Neural crest cell (in vitro differentiated cells): Measurements from ENCODE around the gene DUSP7. TPM values are rescaled to one million over a fixed set of nuclear protein-coding genes. Genes with fewer than 3 reads are reported as not detected.

Source experiments
- DNase-seq: peaks from one replicate; pipeline ENCODE4 v3.0.0; 2021; ENCODE audit warnings: low read depth, mixed read lengths, low spot score
- H3K27ac Mint-ChIP-seq: one replicate; pipeline ENCODE4 v1.8.0; 2021; ENCODE audit warnings: mild to moderate bottlenecking, mixed read lengths; ENCODE audit not compliant: unreplicated experiment
- H3K27me3 Mint-ChIP-seq: 2 replicates; pipeline ENCODE4 v1.8.0; 2021; ENCODE audit warnings: low read depth, mild to moderate bottlenecking, mixed read lengths
- H3K36me3 Mint-ChIP-seq: 2 replicates; pipeline ENCODE4 v1.8.0; 2021; ENCODE audit warnings: low read depth, mild to moderate bottlenecking, mixed read lengths
- H3K4me1 Mint-ChIP-seq: 2 replicates; pipeline ENCODE4 v1.8.0; 2021; ENCODE audit warnings: mixed read lengths
- H3K4me3 Mint-ChIP-seq: one replicate; pipeline ENCODE4 v1.8.0; 2021; ENCODE audit warnings: mild to moderate bottlenecking, mixed read lengths
- H3K9me3 Mint-ChIP-seq: 2 replicates; pipeline ENCODE4 v1.8.0; 2021; ENCODE audit warnings: mixed read lengths
- total RNA-seq: library from RNA; stranded (reverse); gene quantifications from 2 replicates; pipeline ENCODE4 v1.2.1, GENCODE V29; 2021
- TF ChIP-seq, protein P1 (sequence below): fragments of 200-600 bp; sonication (generic); conservative IDR thresholded peaks from 2 replicates; pipeline ENCODE4 v1.5.0; 2021; ENCODE audit warnings: antibody characterized with exemption, mild to moderate bottlenecking

DUSP7 gene
- total RNA-seq, 1 donor from 2014 or later = 24.2 TPM

DNA sequence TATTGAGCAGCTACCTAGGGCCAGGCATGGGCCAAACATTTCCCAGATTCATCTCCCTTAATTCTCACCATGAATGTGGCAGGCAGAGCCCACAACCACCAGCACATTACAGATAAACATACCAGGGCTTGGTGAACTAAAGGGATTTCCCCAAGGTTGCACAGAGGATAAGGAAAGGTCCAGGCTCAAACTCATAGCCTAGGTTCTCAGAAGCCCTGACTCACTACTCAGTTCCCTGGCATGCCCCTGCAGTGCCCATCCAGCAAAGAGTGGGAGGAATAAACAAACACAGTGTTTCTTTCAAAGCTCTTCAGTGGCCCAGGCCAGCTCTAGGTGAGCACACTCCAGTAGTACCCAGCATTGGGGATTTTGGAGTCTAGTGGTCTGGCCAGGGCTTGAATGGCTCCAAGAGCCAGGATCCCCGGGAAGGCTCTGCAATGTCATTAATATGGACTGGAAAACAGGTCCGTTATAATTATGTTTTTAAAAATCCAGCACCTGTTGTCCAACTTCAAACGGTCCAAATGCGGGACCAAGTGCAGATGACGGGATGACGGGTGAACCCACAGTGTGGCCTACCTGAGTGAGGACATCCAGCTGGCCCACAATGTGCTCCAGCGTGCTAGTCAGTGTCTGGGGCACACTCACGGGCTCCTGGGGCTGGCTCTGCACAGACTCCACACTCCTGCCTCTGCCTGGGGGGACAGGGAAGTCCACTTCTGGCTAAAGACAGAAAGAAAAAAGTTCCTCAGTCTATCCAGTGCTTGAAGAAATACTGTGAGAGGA lies 39.8 kb upstream of the DUSP7 start:
- peaks cover 7% of the 10 kb centered on the region for H3K4me1 Mint-ChIP-seq
- peaks cover 15% of the 10 kb centered on the region for H3K36me3 Mint-ChIP-seq

DNA sequence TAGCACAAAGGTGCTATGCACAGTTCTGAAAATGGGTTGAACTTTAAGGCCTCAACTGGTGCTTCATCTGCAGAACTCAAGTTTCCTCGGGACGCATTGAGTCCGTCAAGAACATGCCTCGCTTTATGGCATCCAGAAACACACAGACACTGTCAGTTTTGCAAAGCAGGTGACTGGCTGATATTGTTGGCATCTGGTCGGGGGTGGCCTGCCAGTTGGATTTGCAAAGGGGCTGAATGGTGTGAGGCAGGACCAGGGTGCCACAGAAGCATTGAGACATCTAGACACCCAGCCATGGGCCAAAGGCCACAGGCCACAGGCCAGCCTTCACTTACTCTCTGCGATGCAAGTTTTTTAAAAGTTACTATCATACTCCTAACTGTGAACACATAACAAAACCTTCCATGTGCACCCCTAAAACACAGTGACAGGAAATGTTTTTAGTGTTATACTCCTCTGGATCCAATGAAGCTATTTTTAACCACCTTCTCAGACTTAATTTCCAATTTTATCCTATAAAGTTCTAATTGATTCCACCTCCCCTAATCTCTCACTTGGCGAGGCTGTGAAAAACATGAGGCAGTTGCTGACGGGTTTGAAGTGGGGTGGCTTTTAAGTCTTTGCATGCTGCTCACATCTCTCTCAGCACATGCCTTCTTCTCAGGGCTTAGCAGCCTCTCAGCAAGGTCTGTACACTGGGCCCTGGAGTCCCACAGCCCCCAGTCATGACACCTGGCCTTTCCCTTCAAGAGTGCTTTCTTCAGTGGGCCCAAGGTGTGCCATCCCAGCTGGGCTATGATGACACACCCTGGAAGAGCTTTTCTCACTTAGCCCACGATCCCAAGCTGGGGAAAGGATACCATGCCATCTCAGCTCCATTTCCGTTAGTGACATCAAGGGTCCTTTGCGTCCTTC lies 38.5 kb upstream of the DUSP7 start:
- peaks cover 21% of the 10 kb centered on the region for H3K4me1 Mint-ChIP-seq
- H3K36me3 Mint-ChIP-seq = peaks cover 7% of the 10 kb centered on the region

More for the DNA sequence above, 39.8 kb upstream of the DUSP7 start:
- no peaks in the 10 kb centered on the region for H3K27me3 Mint-ChIP-seq
- TF ChIP-seq, protein P1, sequence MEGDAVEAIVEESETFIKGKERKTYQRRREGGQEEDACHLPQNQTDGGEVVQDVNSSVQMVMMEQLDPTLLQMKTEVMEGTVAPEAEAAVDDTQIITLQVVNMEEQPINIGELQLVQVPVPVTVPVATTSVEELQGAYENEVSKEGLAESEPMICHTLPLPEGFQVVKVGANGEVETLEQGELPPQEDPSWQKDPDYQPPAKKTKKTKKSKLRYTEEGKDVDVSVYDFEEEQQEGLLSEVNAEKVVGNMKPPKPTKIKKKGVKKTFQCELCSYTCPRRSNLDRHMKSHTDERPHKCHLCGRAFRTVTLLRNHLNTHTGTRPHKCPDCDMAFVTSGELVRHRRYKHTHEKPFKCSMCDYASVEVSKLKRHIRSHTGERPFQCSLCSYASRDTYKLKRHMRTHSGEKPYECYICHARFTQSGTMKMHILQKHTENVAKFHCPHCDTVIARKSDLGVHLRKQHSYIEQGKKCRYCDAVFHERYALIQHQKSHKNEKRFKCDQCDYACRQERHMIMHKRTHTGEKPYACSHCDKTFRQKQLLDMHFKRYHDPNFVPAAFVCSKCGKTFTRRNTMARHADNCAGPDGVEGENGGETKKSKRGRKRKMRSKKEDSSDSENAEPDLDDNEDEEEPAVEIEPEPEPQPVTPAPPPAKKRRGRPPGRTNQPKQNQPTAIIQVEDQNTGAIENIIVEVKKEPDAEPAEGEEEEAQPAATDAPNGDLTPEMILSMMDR = no peak
- no peak for DNase-seq
- H3K4me3 Mint-ChIP-seq = no peak overlapping the region
- peaks cover 2% of the 10 kb centered on the region for H3K9me3 Mint-ChIP-seq
- no peak overlapping the region for H3K27ac Mint-ChIP-seq

DNA sequence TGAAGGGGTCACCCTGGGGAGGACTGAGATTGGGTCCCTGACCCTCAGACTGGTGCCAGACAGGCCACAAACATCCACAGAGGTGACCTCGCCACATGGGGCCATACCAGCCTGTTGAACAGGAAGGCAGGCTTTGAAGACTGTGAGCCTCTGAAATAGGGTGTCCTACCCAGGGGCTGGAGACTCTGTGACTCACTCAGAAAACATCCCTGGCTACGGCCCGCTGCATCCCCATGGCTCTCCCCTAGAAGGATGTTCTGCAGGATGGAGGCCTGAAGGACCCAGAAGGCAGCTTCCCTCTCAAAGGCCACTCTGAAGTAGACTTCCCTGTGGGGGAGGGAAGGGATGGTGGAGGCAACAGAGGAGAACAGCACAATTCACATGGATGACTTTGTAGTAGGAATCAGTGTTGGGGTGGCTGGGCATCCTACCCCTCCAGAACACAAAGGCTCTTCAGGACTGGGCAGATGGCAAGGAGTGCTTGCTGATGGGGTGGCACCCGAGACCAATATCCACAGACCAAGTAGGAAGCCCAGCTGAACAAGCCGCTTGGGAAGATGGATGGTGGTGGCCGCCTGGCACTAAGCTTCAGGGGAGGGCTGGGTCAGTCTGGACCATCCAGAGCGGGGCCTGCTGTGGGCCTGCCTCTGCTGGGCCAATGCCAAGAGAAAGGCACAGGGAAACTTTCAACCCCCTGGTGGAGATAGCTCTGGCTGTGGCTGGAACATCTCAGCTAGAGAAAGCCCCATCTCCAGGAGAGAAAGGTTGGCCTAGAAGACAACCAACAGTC lies 37.6 kb upstream of the DUSP7 start:
- H3K36me3 Mint-ChIP-seq = peaks cover 7% of the 10 kb centered on the region

More for the DNA sequence above, 38.5 kb upstream of the DUSP7 start:
- H3K27me3 Mint-ChIP-seq = no peaks in the 10 kb centered on the region
- no peak overlapping the region for H3K4me3 Mint-ChIP-seq
- no peaks in the 10 kb centered on the region for H3K9me3 Mint-ChIP-seq
- TF ChIP-seq, protein P1 = no peak
- H3K27ac Mint-ChIP-seq = peak overlapping the region; percentile 88
- DNase-seq = no peak

DNA sequence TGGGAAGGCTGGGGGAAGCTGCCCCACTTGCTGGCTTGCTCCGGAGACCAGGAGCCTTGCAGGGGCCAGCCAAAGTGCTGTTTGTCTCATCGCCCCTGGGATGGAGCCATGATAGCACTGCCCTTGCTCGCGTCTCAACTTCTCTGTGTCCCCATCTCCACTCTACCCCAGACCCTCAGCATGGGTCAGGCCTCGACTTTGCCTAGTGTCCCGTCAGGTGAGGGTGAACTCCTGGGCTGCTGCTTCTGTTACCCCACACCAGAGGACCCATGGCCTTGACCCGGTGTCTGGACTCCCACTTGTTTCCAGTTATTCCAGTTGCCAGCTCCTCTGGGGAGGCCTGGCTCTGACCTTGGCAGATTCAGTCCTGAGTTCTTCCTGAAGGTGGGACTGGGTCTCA lies 36.5 kb upstream of the DUSP7 start:
- Mint-ChIP-seq H3K27ac (peak overlapping the region; percentile 83), H3K4me1 (peaks cover 36% of the 10 kb centered on the region), H3K4me3 (no peak overlapping the region), H3K9me3 (no peaks in the 10 kb centered on the region), H3K36me3 (peaks cover 7% of the 10 kb centered on the region), H3K27me3 (no peaks in the 10 kb centered on the region)
- no peak for DNase-seq
- TF ChIP-seq, protein P1 = no peak

More for the DNA sequence above, 37.6 kb upstream of the DUSP7 start:
- Mint-ChIP-seq H3K27ac (no peak overlapping the region), H3K27me3 (no peaks in the 10 kb centered on the region), H3K4me3 (no peak overlapping the region), H3K9me3 (no peaks in the 10 kb centered on the region), H3K4me1 (peaks cover 27% of the 10 kb centered on the region)
- TF ChIP-seq, protein P1 = no peak
- DNase-seq = no peak

DNA sequence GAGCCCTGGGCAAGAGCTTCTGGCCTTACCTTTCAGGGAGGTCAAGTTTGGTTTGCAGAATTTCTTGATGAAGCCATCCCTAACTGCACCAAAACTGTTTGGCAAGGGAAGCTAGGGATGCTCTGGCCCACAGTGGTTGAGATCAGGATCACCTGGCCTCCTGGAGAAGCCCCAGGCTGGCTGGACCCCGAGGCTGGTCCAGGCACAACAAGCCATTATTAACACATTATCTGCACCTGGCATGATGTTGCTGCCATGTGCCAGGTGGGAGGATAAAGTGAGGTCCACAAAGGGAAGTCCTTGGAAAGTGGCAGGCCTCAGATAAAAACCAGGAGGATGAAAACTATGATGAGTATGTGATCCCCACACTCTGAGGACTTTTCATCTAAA lies 35.9 kb upstream of the DUSP7 start:
- no peak overlapping the region for H3K4me3 Mint-ChIP-seq
- peaks cover 7% of the 10 kb centered on the region for H3K36me3 Mint-ChIP-seq
- H3K9me3 Mint-ChIP-seq = no peaks in the 10 kb centered on the region
- TF ChIP-seq, protein P1 = no peak
- peaks cover 42% of the 10 kb centered on the region for H3K4me1 Mint-ChIP-seq
- H3K27me3 Mint-ChIP-seq = no peaks in the 10 kb centered on the region
- DNase-seq = no peak
- H3K27ac Mint-ChIP-seq = no peak overlapping the region
